K562 (cell line): Measurements from ENCODE around the gene SP2. TPM values are rescaled to one million over a fixed set of nuclear protein-coding genes. Genes with fewer than 3 reads are reported as not detected.

ENCODE experiments used
- ATAC-seq: fragments of 200-7000 bp; cut with Tn5 transposase; 3 replicates; pipeline ENCODE4 v1.9.1; 2020; ENCODE audit warnings: moderate library complexity
- BruUV-seq: library from RNA; stranded (reverse); fragments of 400-500 nt; replicated peaks from 2 replicates; lab custom pipeline; 2021; lab: Mats Ljungman, UMichigan
- CTCF ChIA-PET: fragments of 300-600 bp; formaldehyde crosslinking; extraction: SDS; loops from one replicate; lab custom pipeline; 2021; ENCODE audit warnings: low intra/inter-chr PET ratio; lab: Yijun Ruan, JAX
- POLR2A ChIA-PET: fragments of 300-600, 350-650 bp; sonication (Branson Sonifier 250); formaldehyde crosslinking; extraction: SDS; loops from one replicate; lab custom pipeline; 2021; ENCODE audit warnings: antibody characterized with exemption, inconsistent platforms; lab: Yijun Ruan, JAX
- DNase-seq, 4 experiments: peaks; one replicate each; pipeline versions ENCODE4 v3.0.0 to v3.0.0-alpha.2; 2011 to 2018; ENCODE audit warnings: low spot score in 3 of 4, mixed read lengths in 3 of 4; ENCODE audit errors: extremely low read depth in 1 of 4
- FAIRE-seq: peaks from 2 replicates; lab custom pipeline; 2011; peaks lifted over from hg19 to GRCh38; lab: Jason Lieb, UNC
- H2AFZ ChIP-seq: 2 replicates; pipeline ENCODE4 v1.6.0; 2011; ENCODE audit warnings: low read depth, low read length, control low read depth, inconsistent platforms
- H3K27ac ChIP-seq: fragments of 200-600 bp; 3 replicates; pipeline ENCODE4 v1.8.0; 2011; ENCODE audit warnings: low read depth, mild to moderate bottlenecking, control low read depth, inconsistent platforms, low read length, moderate library complexity, mixed read lengths; ENCODE audit errors: extremely low read depth
- H3K27me3 ChIP-seq, 2 experiments: fragments of 300-600 bp in 1 of 2; 2 replicates in 1 of 2; 3 replicates in 1 of 2; pipeline versions ENCODE4 v1.6.0 to v1.8.0; 2011; ENCODE audit warnings: inconsistent platforms in 2 of 2, low read length in 2 of 2, mild to moderate bottlenecking in 1 of 2, mixed read lengths in 1 of 2, moderate library complexity in 1 of 2; ENCODE audit not compliant: control insufficient read depth in 2 of 2, insufficient read depth in 2 of 2
- H3K36me3 ChIP-seq: fragments of 300-600 bp; 3 replicates; pipeline ENCODE4 v1.8.0; 2011; ENCODE audit warnings: mild to moderate bottlenecking, low read length, inconsistent platforms; ENCODE audit not compliant: control insufficient read depth, insufficient read depth
- H3K4me1 ChIP-seq, 2 experiments: fragments of 200-600 bp in 1 of 2; replicated peaks in 1 of 2; 2 replicates in 1 of 2; 3 replicates in 1 of 2; pipeline versions ENCODE4 v1.5.1 to v1.8.0; 2011; ENCODE audit warnings: inconsistent platforms in 2 of 2, low read length in 2 of 2, mild to moderate bottlenecking in 1 of 2, mixed read lengths in 1 of 2, moderate library complexity in 1 of 2; ENCODE audit not compliant: control insufficient read depth in 2 of 2, insufficient read depth in 2 of 2
- H3K4me2 ChIP-seq: 2 replicates; pipeline ENCODE4 v1.6.1; 2011; ENCODE audit warnings: low read length, control low read depth, inconsistent platforms, mixed read lengths; ENCODE audit not compliant: insufficient read depth
- H3K4me3 ChIP-seq: fragments of 200-600 bp; sonication (generic), shearing (Covaris generic); 2 replicates; pipeline ENCODE4 v1.5.1; 2016; ENCODE audit warnings: control low read depth, inconsistent platforms
- H3K79me2 ChIP-seq: fragments of 200-600 bp; 3 replicates; pipeline ENCODE4 v1.8.0; 2011; ENCODE audit warnings: low read length, inconsistent platforms; ENCODE audit not compliant: control insufficient read depth, insufficient read depth
- H3K9ac ChIP-seq, 2 experiments: 2 replicates each; pipeline versions ENCODE4 v1.6.0 to v1.6.1; 2011; ENCODE audit warnings: low read depth in 2 of 2, low read length in 2 of 2, control low read depth in 1 of 2, inconsistent platforms in 1 of 2, mild to moderate bottlenecking in 1 of 2, mixed read lengths in 1 of 2; ENCODE audit not compliant: insufficient read depth in 1 of 2
- H3K9me1 ChIP-seq: one replicate; pipeline ENCODE4 v1.6.0; 2011; ENCODE audit warnings: inconsistent platforms, mild to moderate bottlenecking, low read length, moderate library complexity; ENCODE audit not compliant: control insufficient read depth, insufficient read depth
- H3K9me3 ChIP-seq: replicated peaks from 2 replicates; pipeline ENCODE4 v1.5.1; 2011; ENCODE audit warnings: low read depth, low read length, inconsistent platforms; ENCODE audit not compliant: control insufficient read depth, insufficient read depth
- H4K20me1 ChIP-seq: replicated peaks from 2 replicates; pipeline ENCODE4 v1.6.1; 2011; ENCODE audit warnings: low read length, inconsistent platforms, mixed read lengths; ENCODE audit not compliant: control insufficient read depth, insufficient read depth
- CCNT2 ChIP-seq: IDR thresholded peaks from 2 replicates; pipeline ENCODE4 v1.6.1; 2011; ENCODE audit warnings: borderline replicate concordance, low read depth, mild to moderate bottlenecking, moderate library complexity, mixed read lengths, low read length; ENCODE audit not compliant: insufficient read length; ENCODE audit errors: extremely low read depth
- DPF2 ChIP-seq: fragments of 450-650 bp; IDR thresholded peaks from 2 replicates; pipeline ENCODE4 v1.6.1; 2016
- EHMT2 ChIP-seq: fragments of 450-650 bp; IDR thresholded peaks from 2 replicates; pipeline ENCODE4 v1.6.1; 2018; ENCODE audit warnings: antibody characterized with exemption
- FUS ChIP-seq: fragments of 200-400 bp; formaldehyde crosslinking; optimal IDR thresholded peaks from 2 replicates; pipeline ENCODE3; 2017; ENCODE audit warnings: low read depth, low read length
- HBP1 ChIP-seq: fragments of 450-650 bp; formaldehyde crosslinking; IDR thresholded peaks from 2 replicates; pipeline ENCODE4 v1.4.0; 2022; ENCODE audit warnings: missing genetic modification characterization
- L3MBTL2 ChIP-seq: fragments of 450-650 bp; IDR thresholded peaks from 2 replicates; pipeline ENCODE4 v1.6.1; 2016; ENCODE audit warnings: mild to moderate bottlenecking, moderate library complexity
- MBD1 ChIP-seq: fragments of 250-450 bp; sonication (Bioruptor Pico); IDR thresholded peaks from 2 replicates; pipeline ENCODE4 v1.8.0; 2022; ENCODE audit warnings: inconsistent platforms
- NCOA6 ChIP-seq: fragments of 450-650 bp; IDR thresholded peaks from 2 replicates; pipeline ENCODE4 v1.6.1; 2017; ENCODE audit warnings: mild to moderate bottlenecking
- PML ChIP-seq: IDR thresholded peaks from 2 replicates; pipeline ENCODE4 v1.6.1; 2012; ENCODE audit warnings: low read length, inconsistent platforms
- POLR2H ChIP-seq: IDR thresholded peaks from 2 replicates; pipeline ENCODE4 v1.6.1; 2016; ENCODE audit warnings: missing genetic modification characterization, low read depth, mild to moderate bottlenecking, control low read depth, missing compliant biosample characterization, moderate library complexity
- SMARCA5 ChIP-seq: fragments of 450-650 bp; IDR thresholded peaks from 2 replicates; pipeline ENCODE4 v1.6.1; 2016
- TAF7 ChIP-seq: fragments of 450-650 bp; IDR thresholded peaks from 2 replicates; pipeline ENCODE4 v1.6.1; 2016; ENCODE audit warnings: missing genetic modification characterization, missing compliant biosample characterization
- TEAD1 ChIP-seq, 2 experiments: fragments of 450-650 bp in 1 of 2; sonication (generic) in 1 of 2; formaldehyde crosslinking; IDR thresholded peaks; 2 replicates each; pipeline versions ENCODE4 v1.4.0 to v1.8.0; 2020 to 2022; ENCODE audit warnings: mild to moderate bottlenecking in 2 of 2, missing genetic modification reagents in 1 of 2
- ZBTB11 ChIP-seq, 3 experiments: fragments of 200-800 bp in 1 of 3; fragments of 250-450 bp in 1 of 3; fragments of 450-650 bp in 1 of 3; sonication (Bioruptor Pico) in 1 of 3; sonication (Bioruptor generic) in 1 of 3; formaldehyde crosslinking in 1 of 3; IDR thresholded peaks; 2 replicates each; pipeline versions ENCODE4 v1.6.1 to v1.8.0; 2016 to 2022; ENCODE audit warnings: mild to moderate bottlenecking in 2 of 3, missing genetic modification characterization in 2 of 3, missing compliant biosample characterization in 1 of 3, moderate library complexity in 1 of 3
- ZNF224 ChIP-seq: sonication (generic); formaldehyde crosslinking; IDR thresholded peaks from 2 replicates; pipeline ENCODE4 v1.8.0; 2022; ENCODE audit warnings: mild to moderate bottlenecking, missing genetic modification reagents
- ZNF324 ChIP-seq: fragments of 250-450 bp; sonication (Bioruptor Pico); IDR thresholded peaks from 2 replicates; pipeline ENCODE4 v1.4.0; 2020; ENCODE audit warnings: mild to moderate bottlenecking
- WGBS: fragments of 100-300 bp; shearing (Covaris generic); methylation state at CpG from one replicate; pipeline ENCODE4 v1.1.6; 2016; ENCODE audit warnings: low coverage, mixed read lengths; ENCODE audit not compliant: insufficient coverage; ENCODE audit errors: missing lambda C conversion rate; 5-methylcytosine and 5-hydroxymethylcytosine counted together
- in situ Hi-C: fragments of 300-500 bp; cut with MboI; formaldehyde crosslinking; loops from 4 replicates; pipeline ENCODE4 v1.15.0; 2018; ENCODE audit warnings: inconsistent platforms, mixed read lengths
- intact Hi-C: fragments of 100-400 bp; cut with micrococcal nuclease; formaldehyde crosslinking; loops from 2 replicates; pipeline ENCODE4 v1.14.2; 2022
- polyA plus RNA-seq, 8 experiments: library from polyadenylated mRNA; depleted of rRNA in 4 of 8; stranded (reverse) in 5 of 8; unstranded in 3 of 8; fragments of >200 nt; fragmentation: Nextera tagmentation in 2 of 8; fragmentation: Illumina TruSeq in 1 of 8; extraction: Ambion mirVana in 2 of 8; extraction: Trizol in 1 of 8; gene quantifications; 2 replicates each; pipeline versions ENCODE4 v1.2.1 to v1.2.3, GENCODE V29; 2011 to 2014; ENCODE audit warnings: inconsistent platforms in 1 of 8, missing spikeins in 1 of 8
- total RNA-seq, 7 experiments: library from RNA; depleted of rRNA in 6 of 7; stranded (reverse); fragments of >200 nt in 6 of 7; fragmentation: Illumina TruSeq in 2 of 7; extraction: Trizol in 2 of 7; gene quantifications; 2 replicates each; pipeline versions ENCODE4 v1.2.1 to v1.2.3, GENCODE V29; 2011 to 2021; ENCODE audit warnings: low replicate concordance in 1 of 7

Gene SP2
- total and polyA plus RNA-seq, 9 of the 15 experiments (the other 6 are each of a cell fraction or from before 2014, with no cell fraction given) = 0.77 to 22.3 (median 2.3) TPM

- Histone ChIP-seq H4K20me1 (no peaks in the 10 kb centered on the region), H3K4me1 (peaks cover 3 to 17% of the 10 kb centered on the region in 2 experiments; a peak in 3 of 5 replicates), H3K9ac (peak overlapping the region; percentile 87 to 91), H3K4me2 (peak overlapping the region; percentile 97), H3K27ac (peak overlapping the region; percentile 90), H3K9me1 (no peaks in the 10 kb centered on the region), H3K27me3 (no peaks in the 10 kb centered on the region), H3K4me3 (peak overlapping the region; percentile 61), H2AFZ (peak overlapping the region; percentile 86), H3K36me3 (peaks cover 19% of the 10 kb centered on the region; the same call in 2 of the 3 replicates), H3K79me2 (peaks cover 27% of the 10 kb centered on the region), H3K9me3 (no peaks in the 10 kb centered on the region)
- intact Hi-C loops = loop anchor here (1.0 to 2.0 kb wide), 3 partner anchors 51 to 123 kb away; no protein-coding TSS in a partner anchor
- FAIRE-seq (peak; percentile 57), DNase-seq (peak in 1 of 4 experiments; percentile 57), ATAC-seq (peak; percentile 5; the same call in 2 of the 3 replicates)
- WGBS = under 1% methylated on average over 25 of the region's 25 CpGs
- in situ Hi-C loops = no loop called here
- ChIA-PET CTCF (interaction anchor here (0.6 to 2.5 kb wide), 2 partner anchors 53 to 129 kb away, joined by 3 to 26 read pairs; partner anchors contain the start of gene SCRN2), POLR2A (interaction anchor here (0.6 to 2.8 kb wide), 47 partner anchors 9 to 872 kb away, joined by 3 to 22 read pairs (median 4); partner anchors contain the start of genes CDK5RAP3, LRRC46, MRPL10 and OSBPL7)
- BruUV-seq = TSS peak; percentile 84
- TF ChIP-seq MBD1 (CRISPR knock-in tag) (no peak), EHMT2 (no peak), POLR2H (tag) (peak; percentile 76), ZNF324 (0 out of 2 replicates have a peak, but pooled peaks have one; percentile 24), ZNF224 (CRISPR knock-in tag) (no peak), TEAD1 (CRISPR knock-in tag; IDR thresholded peaks at IDR 0.05) (peak in 1 of 2 experiments; percentile 68; a peak in 2 of 4 replicates), ZBTB11 (CRISPR knock-in tag; IDR thresholded peaks at IDR 0.05) (peak in 1 of 3 experiments; percentile 22; a peak in 2 of 6 replicates), TAF7 (peak; percentile 74), PML (peak; percentile 83), HBP1 (CRISPR knock-in tag) (0 out of 2 replicates have a peak, but pooled peaks have one; percentile 49), FUS (no peak), CCNT2 (no peak), L3MBTL2 (no peak), SMARCA5 (no peak), NCOA6 (no peak), DPF2 (no peak)
Observed at GRCh38 chr17:47895347-47895855, 635 bp upstream of the SP2 start.
